Endodermal cell (in vitro differentiated cells): ENCODE data around the gene PON1. TPM values are rescaled to one million over a fixed set of nuclear protein-coding genes. Genes with fewer than 3 reads are reported as not detected.

ENCODE experiments used
- DNase-seq: peaks from one replicate; pipeline ENCODE4 v3.0.0-alpha.2; 2017
- H3K27ac ChIP-seq: 2 replicates; pipeline ENCODE4 v1.5.1; 2013; ENCODE audit warnings: mild to moderate bottlenecking, low read depth, low read length, moderate library complexity
- H3K27me3 ChIP-seq: 2 replicates; pipeline ENCODE4 v1.6.1; 2013; ENCODE audit warnings: mild to moderate bottlenecking, low read length, moderate library complexity; ENCODE audit not compliant: insufficient read depth, control insufficient read depth, poor library complexity, severe bottlenecking
- H3K36me3 ChIP-seq: 2 replicates; pipeline ENCODE4 v1.7.0; 2013; ENCODE audit warnings: mild to moderate bottlenecking, low read length, moderate library complexity; ENCODE audit not compliant: control insufficient read depth, insufficient read depth
- H3K4me1 ChIP-seq: one replicate; pipeline ENCODE4 v1.7.0; 2013; ENCODE audit warnings: low read length; ENCODE audit not compliant: control insufficient read depth, insufficient read depth
- H3K4me3 ChIP-seq: 2 replicates; pipeline ENCODE4 v1.5.1; 2013; ENCODE audit warnings: mild to moderate bottlenecking, low read length, moderate library complexity
- H3K9ac ChIP-seq: 2 replicates; pipeline ENCODE4 v1.6.1; 2013; ENCODE audit warnings: mild to moderate bottlenecking, low read length, moderate library complexity; ENCODE audit not compliant: poor library complexity, severe bottlenecking; ENCODE audit errors: extremely low read depth
- H3K9me3 ChIP-seq: 2 replicates; pipeline ENCODE4 v1.6.1; 2013; ENCODE audit warnings: mild to moderate bottlenecking, low read length, moderate library complexity; ENCODE audit not compliant: control insufficient read depth
- H3K27ac Mint-ChIP-seq: 2 replicates; pipeline ENCODE4 v1.8.0; 2020; ENCODE audit warnings: mixed read lengths
- H3K27me3 Mint-ChIP-seq: 2 replicates; pipeline ENCODE4 v1.8.0; 2021; ENCODE audit warnings: mild to moderate bottlenecking, mixed read lengths; ENCODE audit not compliant: insufficient read depth
- H3K36me3 Mint-ChIP-seq: 2 replicates; pipeline ENCODE4 v1.8.0; 2020; ENCODE audit warnings: low read depth, mixed read lengths
- H3K4me1 Mint-ChIP-seq: 2 replicates; pipeline ENCODE4 v1.8.0; 2020; ENCODE audit warnings: mixed read lengths
- H3K4me3 Mint-ChIP-seq: 2 replicates; pipeline ENCODE4 v1.8.0; 2020; ENCODE audit warnings: mild to moderate bottlenecking, moderate library complexity, mixed read lengths
- H3K9me3 Mint-ChIP-seq: 2 replicates; pipeline ENCODE4 v1.8.0; 2020; ENCODE audit warnings: mild to moderate bottlenecking, mixed read lengths
- WGBS, 2 experiments: methylation state at CpG; one replicate each; pipeline versions ENCODE4 v1.1.5 to v1.1.7; 2013; ENCODE audit warnings: missing lambda C conversion rate in 2 of 2, mixed read lengths in 1 of 2; ENCODE audit not compliant: insufficient coverage in 1 of 2, insufficient read length in 1 of 2; 5-methylcytosine and 5-hydroxymethylcytosine counted together
- total RNA-seq, 2 donors: library from RNA; stranded (reverse); fragmentation: NEBNext Ultra II Directional in 1 of 2; extraction: Animal tissue kit (Norgen Biotek cat#: 25700) in 1 of 2; gene quantifications; 2 replicates in 1 of 2; 3 replicates in 1 of 2; pipeline ENCODE4 v1.2.1, GENCODE V29; 2021
- TF ChIP-seq, protein P1 (sequence below): fragments of 200-600 bp; sonication (generic); conservative IDR thresholded peaks from 2 replicates; pipeline ENCODE4 v1.5.0; 2021; ENCODE audit warnings: antibody characterized with exemption, mild to moderate bottlenecking

Gene PON1
- total RNA-seq, 2 donors from 2014 or later: 0.48 TPM; not detected in 1

DNA sequence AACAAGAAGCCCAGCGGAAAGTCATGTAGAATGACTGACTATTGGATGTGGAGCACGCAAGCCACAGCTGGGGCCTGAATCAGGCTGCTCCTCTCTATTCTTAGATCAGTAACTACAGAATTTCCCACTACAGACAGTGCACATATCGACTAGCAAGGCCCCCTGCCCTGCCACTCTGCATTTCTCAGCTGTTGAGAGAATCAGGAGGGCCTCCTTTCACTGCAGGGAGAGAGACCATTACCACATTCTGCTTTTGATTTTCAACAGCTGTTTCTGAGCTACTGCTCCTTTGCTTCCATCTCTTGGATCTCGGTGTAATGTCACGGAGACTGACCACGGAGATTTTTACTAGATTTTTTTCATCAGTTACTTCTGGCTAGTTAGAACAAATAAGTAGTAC, 73.8 kb downstream of the PON1 start:
- H3K4me3 ChIP-seq: no peak overlapping the region
- Mint-ChIP-seq H3K27ac (no peak overlapping the region), H3K4me3 (no peak overlapping the region), H3K4me1 (peaks cover 13% of the 10 kb centered on the region), H3K9me3 (no peaks in the 10 kb centered on the region), H3K36me3 (peaks cover 5% of the 10 kb centered on the region), H3K27me3 (no peaks in the 10 kb centered on the region)
- no peak for DNase-seq
- no peaks in the 10 kb centered on the region for H3K27me3 ChIP-seq
- H3K36me3 ChIP-seq: peaks cover 21% of the 10 kb centered on the region
- no peak overlapping the region for H3K27ac ChIP-seq
- H3K9ac ChIP-seq: no peak overlapping the region
- no peaks in the 10 kb centered on the region for H3K4me1 ChIP-seq
- no peaks in the 10 kb centered on the region for H3K9me3 ChIP-seq
- TF ChIP-seq, protein P1, sequence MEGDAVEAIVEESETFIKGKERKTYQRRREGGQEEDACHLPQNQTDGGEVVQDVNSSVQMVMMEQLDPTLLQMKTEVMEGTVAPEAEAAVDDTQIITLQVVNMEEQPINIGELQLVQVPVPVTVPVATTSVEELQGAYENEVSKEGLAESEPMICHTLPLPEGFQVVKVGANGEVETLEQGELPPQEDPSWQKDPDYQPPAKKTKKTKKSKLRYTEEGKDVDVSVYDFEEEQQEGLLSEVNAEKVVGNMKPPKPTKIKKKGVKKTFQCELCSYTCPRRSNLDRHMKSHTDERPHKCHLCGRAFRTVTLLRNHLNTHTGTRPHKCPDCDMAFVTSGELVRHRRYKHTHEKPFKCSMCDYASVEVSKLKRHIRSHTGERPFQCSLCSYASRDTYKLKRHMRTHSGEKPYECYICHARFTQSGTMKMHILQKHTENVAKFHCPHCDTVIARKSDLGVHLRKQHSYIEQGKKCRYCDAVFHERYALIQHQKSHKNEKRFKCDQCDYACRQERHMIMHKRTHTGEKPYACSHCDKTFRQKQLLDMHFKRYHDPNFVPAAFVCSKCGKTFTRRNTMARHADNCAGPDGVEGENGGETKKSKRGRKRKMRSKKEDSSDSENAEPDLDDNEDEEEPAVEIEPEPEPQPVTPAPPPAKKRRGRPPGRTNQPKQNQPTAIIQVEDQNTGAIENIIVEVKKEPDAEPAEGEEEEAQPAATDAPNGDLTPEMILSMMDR: no peak
- 83 to 90% methylated on average over 4 to 6 of the region's 6 CpGs for WGBS, 2 experiments

Other genes starting within 250 kb of the PON1 start
- under 1 TPM in 1 of 2 donors, not detected in 1; 0.55 TPM for gene PON3, start 71.8 kb upstream of the PON1 start, total RNA-seq
- gene PON2, start 110.5 kb upstream of the PON1 start, total RNA-seq: 10 to 100 TPM; 66.3 to 66.8 TPM
- gene ASB4, start 161.4 kb upstream of the PON1 start, total RNA-seq: not detected